GM19397 (cell line): ENCODE measurements around the gene ZNF598.
"Not testable (repeated sequence)": the region's sequence is repeated elsewhere in the genome, so short reads cannot be mapped to it uniquely, and the experiment has no call there.

Experiments
- ATAC-seq: cut with Tn5 transposase; IDR thresholded peaks from one replicate; pipeline ENCODE4 v1.9.1; 2021; ENCODE audit warnings: mild to moderate bottlenecking, moderate library complexity; ENCODE audit not compliant: unreplicated experiment

The ZNF598 gene

DNA sequence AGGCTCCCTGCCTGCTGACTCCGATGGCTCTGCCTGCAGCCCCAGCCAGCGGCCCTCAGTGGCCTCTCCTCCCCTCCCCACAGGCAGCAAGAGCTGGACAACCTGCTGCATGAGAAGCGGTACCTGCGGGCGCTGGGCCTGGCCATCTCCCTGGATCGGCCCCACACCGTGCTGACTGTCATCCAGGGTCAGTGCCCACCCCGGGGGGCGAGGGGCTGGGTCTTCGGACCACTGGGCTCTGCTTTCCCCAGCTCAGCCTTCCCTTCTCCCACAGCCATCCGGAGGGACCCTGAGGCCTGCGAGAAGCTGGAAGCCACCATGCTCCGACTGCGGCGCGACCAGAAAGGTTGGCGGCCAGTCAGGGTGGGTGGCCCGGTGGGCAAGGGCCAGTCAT is 31.7 kb downstream of the ZNF598 start:
- ATAC-seq: no peak

DNA sequence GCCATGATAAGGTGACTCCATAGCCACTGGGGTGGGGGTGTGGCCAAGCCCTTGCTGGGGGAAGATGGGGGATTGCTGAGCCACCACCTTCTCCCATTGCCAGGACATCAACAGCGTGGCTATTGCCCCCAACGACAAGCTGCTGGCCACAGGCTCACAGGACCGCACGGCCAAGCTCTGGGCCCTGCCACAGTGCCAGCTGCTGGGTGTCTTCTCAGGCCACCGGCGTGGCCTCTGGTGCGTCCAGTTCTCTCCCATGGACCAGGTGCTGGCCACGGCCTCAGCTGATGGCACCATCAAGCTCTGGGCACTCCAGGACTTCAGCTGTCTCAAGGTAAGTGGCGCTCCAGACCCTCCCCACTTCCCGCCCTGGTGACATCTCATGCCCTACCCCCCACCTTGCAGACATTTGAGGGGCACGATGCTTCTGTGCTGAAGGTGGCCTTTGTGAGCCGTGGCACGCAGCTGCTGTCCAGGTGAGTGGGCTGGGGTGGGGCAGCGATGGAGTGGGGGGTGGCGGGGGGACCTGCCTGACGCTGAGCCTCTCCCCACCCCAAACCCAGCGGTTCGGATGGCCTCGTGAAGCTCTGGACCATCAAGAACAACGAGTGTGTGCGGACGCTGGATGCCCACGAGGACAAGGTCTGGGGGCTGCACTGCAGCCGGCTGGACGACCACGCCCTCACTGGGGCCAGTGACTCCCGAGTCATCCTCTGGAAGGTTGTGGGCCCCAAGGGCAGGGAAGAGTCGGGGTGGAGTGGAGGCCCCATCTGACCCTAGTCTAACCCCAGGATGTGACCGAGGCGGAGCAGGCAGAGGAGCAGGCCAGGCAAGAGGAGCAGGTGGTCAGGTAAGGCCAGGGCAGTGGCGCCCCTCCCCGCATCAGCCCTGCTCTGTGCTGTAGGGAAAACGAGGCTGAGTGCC is 32.4 kb downstream of the ZNF598 start:
- ATAC-seq: no peak

DNA sequence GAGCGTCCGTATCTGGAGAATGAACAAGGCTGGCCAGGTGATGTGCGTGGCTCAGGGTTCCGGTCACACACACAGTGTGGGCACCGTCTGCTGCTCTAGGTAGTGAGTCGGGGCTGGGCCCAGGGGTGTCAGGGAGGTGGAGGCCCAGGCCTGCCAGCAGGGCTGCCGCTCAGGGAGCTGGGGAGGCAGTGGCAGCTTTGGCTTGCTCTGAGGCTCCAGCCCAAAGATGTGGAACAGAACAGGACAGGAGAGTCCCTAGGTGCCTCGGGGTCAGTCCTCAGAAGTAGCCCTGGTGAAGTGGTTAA is 33.5 kb downstream of the ZNF598 start:
- no peak for ATAC-seq

DNA sequence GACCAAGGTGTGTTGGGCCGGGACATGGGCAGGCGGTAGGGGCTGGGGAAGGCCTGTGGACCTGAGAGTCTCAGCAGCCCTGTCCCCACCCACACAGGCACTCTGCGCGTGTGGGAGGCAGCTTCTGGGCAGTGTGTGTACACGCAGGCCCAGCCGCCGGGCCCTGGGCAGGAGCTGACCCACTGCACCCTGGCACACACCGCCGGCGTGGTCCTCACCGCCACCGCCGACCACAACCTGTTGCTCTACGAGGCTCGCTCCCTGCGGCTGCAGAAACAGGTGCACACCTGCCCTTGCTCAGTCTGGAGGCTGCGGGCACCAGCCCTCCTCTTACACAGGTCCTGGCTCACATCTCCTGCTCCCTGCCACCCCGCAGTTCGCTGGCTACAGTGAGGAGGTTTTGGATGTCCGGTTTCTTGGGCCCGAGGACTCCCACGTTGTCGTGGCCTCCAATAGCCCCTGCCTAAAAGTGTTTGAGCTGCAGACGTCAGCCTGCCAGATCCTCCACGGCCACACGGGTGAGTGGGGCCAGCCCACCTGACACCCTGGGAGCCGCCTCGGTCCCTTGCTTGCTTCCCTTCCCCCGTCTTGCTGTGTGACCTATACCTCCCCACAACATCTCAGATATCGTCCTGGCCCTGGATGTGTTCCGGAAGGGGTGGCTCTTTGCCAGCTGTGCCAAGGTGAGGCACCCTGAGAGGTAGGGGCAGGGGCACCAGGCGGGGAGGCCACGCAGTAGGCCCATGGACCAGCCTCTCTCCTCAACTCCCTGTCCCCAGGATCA is 34.0 kb downstream of the ZNF598 start:
- no peak for ATAC-seq

DNA sequence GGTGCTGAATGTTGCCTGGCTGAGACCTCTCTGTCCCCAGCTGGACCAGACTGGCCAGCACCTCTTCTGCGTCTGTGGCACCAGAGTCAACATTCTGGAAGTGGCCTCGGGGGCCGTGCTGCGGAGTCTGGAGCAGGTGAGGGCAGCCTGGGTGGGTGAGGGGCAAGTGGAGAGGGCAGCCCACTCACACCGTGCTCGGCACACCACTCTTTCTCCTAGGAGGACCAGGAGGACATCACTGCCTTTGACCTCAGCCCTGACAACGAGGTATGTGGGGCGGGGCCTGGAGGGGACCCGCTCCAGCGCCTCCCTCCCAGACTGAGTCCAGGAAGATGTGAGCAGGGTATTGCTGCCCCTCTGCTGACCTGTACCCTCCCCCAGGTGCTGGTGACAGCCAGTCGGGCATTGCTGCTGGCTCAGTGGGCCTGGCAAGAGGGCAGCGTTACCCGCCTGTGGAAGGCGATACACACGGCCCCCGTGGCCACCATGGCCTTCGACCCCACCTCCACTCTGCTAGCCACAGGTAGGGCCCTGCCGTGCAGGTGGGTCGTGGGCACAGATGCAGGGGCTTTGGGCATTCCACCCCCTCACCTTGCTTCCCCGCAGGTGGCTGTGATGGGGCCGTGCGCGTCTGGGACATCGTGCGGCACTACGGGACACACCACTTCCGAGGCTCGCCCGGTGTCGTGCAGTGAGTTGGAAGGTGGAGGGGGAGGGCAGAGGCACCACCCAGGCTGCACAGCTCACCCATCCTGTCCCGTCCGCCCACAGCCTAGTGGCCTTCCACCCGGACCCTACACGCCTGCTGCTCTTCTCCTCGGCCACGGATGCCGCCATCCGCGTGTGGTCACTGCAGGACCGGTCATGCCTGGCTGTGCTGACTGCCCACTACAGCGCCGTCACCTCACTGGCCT is 35.2 kb downstream of the ZNF598 start:
- no peak for ATAC-seq

DNA sequence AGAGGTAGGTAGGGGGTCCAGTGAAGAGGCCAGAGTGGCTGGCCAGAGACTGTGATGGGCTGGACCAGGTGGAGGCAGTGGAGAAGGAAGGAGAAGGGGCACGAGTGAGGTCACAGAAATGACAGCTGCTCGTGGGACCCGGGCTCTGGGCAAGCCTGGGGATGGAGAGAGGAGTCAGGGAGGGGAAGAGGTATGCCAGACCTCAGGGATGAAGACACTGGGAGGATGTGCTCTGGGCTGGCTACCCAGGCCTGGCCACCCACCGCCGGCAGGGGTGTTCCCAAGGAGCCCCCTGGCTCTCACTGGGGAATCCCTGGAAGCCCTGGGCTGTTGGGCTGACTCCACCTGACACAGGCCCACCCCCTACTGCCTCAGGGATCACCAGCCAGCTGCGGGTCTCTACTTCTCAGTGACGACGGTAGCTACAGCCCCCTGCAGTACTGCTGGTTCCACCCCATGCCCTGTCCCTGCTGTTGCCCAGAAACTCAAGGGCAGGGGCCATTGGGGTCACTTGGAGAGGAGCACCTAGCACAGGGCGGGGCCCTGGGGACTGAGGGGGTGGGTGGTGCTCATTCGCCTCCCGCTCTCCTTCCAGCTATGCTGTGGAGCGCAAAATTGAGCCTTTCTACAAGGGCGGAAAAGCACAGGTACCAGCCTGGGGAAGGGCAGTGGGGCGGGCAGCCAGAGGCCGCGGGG is 36.0 kb downstream of the ZNF598 start:
- no peak for ATAC-seq

DNA sequence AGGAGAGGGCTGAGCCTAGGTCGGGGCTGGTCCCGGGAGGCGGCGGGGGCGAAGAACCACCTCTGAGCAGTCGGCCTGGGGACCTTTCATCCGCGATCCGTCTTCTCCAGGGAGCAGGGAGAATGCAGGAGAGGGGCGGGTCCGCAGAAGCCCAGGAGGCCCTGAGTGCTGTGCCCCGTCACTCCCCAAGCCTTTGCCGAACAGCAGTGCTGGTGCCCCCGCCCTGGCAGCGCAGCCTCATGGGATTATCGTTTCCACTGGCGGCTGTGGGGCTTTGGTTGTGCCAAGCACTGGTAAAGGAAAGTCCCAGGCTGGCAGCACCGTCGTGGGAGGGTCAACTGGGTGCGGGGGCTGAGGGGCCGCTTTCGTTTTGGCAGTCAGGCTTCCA is 37.1 kb downstream of the ZNF598 start:
- no peak for ATAC-seq

DNA sequence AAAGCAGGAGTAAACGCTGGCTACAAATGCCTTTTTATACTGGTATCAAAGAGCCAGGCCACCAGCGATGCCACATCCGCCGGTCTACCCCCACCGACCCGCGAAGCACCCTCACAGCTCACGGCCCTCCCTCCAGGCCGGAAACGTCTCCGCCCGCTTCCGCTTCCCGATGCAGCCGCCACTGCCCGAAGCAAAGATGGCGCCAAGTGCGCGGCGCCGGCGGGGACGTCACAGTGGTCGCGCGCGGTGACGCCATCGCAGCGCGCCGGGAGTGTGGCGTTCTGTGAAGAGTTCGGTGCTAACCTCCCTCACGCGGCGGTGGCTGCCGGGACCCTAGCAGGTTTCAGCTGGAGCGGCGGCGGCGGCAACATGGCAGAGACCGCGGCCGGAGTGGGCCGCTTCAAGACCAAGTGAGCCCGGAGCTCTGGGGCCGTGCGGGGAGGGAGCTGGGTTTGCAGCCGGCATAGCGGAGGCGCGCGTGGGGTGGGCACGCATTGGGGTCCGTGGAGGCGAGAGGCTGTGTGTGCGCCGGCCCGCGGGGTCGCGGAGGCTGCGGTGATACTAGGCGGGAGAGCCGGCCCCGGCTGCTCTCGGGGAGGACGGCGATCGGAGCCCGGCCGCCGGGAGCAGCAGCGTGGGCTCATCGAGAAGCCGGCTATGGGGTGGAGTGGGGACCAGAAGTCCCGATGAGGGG is 37.7 kb downstream of the ZNF598 start, which contains the start of gene TBL3:
TBL3 (plus strand) TSS at position 258 of the 694 bp plus-strand sequence; CDS start at position 370, 112 bp downstream.
- peak; percentile 80 for ATAC-seq

DNA sequence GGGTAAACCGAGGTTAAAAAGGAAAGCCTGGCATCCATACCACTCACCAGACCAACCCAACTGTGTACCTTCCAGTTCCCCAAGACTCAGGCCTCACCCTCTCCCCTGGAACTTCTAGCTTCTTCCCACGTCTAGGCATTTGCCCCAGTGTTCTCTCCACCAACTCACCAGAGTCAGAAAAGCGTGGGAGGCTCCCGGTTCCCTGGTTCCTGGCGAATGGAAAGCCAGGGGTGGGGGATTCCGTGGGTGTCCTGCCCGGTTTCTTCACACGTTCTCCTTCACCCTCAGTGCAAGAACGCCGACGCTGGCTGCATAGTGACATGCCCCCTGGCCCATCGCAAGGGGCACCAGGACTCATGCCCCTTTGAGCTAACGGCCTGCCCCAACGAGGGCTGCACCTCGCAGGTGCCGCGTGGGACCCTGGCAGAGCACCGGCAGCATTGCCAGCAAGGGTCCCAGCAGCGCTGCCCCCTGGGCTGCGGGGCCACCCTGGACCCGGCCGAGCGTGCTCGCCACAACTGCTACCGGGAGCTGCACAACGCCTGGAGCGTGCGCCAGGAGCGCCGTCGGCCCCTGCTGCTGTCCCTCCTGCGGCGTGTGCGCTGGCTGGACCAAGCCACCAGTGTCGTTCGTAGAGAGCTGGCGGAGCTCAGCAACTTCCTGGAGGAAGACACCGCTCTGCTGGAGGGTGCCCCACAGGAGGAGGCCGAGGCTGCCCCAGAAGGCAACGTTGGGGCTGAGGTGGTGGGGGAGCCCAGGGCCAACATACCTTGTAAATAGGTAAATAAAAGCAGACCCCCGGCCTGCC is 41.3 kb downstream of the ZNF598 start:
- ATAC-seq: no peak

DNA sequence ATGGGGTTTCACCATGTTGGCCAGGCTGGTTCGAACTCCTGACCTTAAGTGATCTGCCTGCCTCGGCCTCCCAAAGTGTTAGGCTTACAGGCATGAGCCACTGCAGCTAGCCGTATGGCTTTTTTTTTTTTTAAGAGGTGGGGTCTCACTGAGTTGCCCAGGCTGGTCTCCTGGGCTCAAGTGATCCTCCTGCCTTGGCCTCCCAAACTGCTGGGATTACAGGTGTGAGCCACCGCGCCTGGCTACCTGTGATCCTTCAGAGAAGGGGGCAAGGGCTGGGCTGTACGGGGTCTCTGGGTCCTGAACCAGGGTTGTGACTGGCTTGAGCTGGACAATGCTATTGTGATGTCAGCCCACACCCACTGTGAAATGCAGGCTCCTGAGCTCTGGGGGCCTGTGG is 43.2 kb downstream of the ZNF598 start, which contains the start of gene RNF151:
RNF151 (plus strand) TSS at position 397 of the 400 bp plus-strand sequence. CDS start 26 bp downstream, outside the sequence.
- ATAC-seq: no peak

DNA sequence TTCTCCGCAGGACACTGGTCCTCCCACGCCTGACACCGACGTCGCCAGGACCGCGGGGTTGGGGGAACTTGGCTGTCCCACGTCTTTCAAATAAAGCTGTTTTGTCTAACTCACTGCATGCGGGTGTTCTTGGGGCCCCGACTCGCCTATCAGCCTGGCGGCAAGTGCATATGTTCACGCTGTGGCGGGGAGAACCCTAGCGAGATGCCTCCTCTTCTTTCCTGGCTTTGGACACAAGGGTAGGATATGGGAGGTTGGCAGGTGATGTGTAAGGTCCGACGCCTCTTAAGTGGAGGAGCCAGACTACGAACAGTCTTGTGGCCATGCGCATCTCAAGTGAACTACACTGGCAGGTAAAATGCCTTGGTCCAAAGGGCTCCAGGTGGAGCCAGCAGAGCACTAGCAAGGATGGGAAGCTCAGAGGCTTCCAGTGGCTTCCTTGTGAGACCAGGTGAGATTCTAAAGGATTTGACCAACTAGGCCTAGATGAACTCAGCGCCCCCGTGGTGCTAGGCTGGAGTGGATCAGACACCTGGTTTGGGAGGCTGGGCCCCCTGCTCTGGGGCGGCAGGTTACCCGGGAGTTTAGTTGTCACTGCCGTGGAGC is 44.1 kb downstream of the ZNF598 start:
- no peak for ATAC-seq

DNA sequence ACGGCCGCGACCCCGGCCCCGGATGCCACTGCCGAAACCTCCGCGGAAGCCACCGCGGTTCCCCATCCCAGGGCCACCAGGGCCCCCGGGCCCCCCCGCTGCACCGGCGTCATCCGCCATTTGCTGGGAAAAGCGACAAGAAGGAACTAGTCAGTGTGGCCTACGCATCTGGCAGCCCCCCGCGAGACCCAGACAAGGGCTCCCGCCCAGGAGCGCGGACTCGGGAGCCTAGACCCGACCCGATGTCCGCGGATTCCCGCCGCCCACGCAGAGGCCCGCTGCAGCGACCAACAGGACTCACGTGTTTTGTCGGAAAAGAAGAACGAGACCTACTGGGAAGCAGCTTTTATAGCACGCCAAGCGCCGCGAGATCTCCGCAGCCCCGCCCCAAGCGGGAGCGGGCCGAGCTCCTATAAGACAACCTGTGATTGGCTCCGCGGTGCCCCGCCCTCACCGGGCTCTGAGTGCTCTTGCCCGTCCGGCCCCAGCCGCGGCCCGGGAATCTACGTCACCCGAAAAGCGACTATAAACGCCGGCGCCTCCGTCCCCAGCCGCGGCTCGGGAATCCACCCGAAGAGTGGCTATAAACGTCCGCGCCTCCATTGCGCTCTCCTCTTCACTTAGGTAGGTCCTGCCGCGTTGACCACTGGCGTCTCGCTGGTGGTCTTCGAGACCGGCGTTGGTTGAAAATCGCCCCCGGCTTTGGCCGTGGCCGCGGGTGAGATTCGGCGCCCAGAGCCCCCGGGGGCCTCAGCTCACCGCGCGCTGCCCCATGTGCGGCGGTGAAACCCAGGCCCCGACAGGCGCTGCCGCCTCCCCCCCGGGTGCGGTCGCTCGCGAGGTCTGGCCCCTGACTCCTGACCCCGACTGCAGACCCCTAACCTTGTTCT is 44.9 kb downstream of the ZNF598 start, which contains the start of gene RPS2:
RPS2 (minus strand) TSS at position 321 of the 890 bp plus-strand sequence; CDS start at position 120, 201 bp downstream.
- peak; percentile 81 for ATAC-seq

DNA sequence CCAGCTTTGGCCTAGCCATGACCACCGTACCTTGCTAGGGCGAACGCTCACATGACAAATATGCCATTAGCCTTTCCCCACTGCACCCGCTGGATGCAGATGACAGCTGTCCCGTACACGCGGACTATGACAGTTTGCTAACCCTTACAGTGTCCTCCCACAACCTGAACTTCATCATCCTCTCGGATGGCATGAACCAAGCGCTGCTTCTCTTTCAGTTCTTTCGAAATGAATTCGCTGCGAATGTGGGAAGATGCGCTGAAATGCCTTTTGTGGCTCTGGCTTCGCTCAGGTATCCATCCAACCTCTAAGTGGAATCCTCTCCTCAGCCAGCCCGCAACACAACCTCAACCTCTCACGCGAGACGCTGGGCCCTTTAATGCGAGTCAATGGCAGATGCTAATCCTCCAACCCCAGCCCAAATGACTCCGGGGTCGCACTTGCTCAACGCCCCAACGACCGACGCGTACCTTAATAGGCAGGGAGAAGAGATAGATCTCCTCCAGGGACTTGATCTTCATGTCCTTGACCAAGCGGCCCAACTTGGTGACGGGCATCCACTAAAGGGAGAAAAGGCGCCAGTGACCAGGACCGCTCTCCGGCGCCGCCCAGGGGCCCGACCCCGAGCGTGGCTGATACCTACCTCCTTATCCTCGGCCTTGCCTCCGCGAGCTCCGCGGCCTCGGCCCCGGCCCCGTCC is 45.7 kb downstream of the ZNF598 start:
- peak; percentile 11 for ATAC-seq

DNA sequence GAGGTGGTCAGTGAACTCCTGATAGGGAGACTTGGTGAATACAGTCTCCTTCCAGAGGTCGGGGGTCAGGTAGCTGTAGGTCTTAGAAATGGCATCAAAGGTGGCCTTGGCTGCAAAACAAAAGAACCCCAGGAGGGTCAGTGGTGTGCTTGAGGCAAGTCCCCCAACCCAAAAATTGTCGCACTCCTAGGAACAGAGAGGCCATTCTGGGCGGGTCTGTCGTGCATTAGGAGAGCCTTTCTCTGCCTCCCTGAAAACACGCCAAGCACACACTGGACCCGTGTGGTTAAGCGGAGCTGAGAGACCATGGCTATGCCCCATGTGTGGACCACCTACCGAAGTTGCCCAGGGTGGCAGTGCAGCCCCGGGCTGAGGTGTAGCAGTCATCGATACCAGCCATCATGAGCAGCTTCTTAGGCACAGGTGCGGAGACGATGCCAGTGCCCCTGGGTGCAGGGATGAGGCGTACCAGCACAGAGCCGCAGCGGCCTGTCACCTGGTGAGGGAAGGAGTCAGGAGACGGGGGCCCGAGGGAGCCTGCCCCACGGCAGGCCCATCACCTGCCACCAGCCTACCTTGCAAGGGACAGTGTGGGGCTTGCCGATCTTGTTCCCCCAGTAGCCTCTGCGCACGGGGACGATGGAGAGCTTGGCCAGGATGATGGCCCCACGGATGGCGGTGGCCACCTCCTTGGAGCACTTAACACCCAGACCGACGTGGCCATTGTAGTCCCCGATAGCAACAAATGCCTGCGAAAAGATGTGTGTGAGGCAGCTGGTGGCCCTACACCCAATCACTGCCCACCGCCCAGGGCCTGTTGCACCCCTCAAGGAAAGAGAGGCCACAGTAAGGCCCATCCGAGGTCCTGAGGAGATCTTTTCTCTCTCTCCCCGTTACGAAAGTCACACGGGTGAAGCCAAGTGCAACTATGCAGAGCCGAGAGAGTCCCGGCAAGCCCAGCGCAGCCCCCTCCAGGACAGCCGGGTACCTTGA is 47.2 kb downstream of the ZNF598 start:
- not testable (repeated sequence) for ATAC-seq

DNA sequence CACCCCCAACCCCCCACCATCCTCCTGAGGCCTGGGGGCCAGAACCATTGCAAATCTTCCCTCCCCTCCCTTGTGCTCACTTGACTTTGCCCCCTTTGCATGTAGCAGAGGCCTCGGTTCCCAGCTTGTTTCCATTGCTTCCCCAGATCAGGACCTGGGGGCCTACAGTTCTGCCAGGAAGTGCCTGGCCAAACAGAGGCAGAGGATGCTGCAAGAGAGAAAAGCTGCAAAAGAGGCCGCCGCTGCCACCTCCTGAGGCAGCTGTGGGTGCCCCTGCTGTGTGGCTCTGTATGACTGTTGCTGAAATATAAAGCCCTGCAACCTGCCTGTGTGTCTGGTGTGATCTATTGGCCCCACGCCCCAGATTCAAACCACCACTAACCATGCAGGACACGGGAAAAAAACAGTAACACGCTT is 48.0 kb downstream of the ZNF598 start:
- ATAC-seq: no peak
